Ovary (tissue), 9 donors: ENCODE measurements around the gene RAPGEF4. TPM values are rescaled to one million over a fixed set of nuclear protein-coding genes. Genes with fewer than 3 reads are reported as not detected.

Experiments
- DNase-seq, 5 donors: peaks; one replicate each; pipeline ENCODE4 v3.0.0-alpha.2; 2019 to 2020
- H3K27ac ChIP-seq, 2 donors: fragments of 200-600 bp; one replicate each; pipeline versions ENCODE4 v1.5.1 to v1.8.0; 2019 to 2022
- H3K27me3 ChIP-seq: fragments of 200-600 bp; one replicate; pipeline ENCODE4 v1.8.0; 2022
- H3K36me3 ChIP-seq: fragments of 200-600 bp; sonication (generic); one replicate; pipeline ENCODE4 v1.5.1; 2019
- H3K4me1 ChIP-seq: one replicate; pipeline ENCODE4 v1.8.1; 2013; ENCODE audit warnings: mild to moderate bottlenecking, moderate library complexity; ENCODE audit not compliant: insufficient read depth
- H3K4me3 ChIP-seq: fragments of 200-600 bp; sonication (generic); one replicate; pipeline ENCODE4 v1.5.1; 2017
- H3K9me3 ChIP-seq, 2 donors: fragments of 200-600 bp in 1 of 2; sonication (generic) in 1 of 2; one replicate each; pipeline versions ENCODE4 v1.5.1 to v1.8.1; 2013 to 2019; ENCODE audit warnings: mild to moderate bottlenecking in 1 of 2, moderate library complexity in 1 of 2
- EP300 ChIP-seq: sonication (generic); formaldehyde crosslinking; IDR thresholded peaks from one replicate; pipeline ENCODE4 v1.6.1; 2017; ENCODE audit warnings: antibody characterized with exemption
- POLR2A ChIP-seq: fragments of 450-650 bp; IDR thresholded peaks from one replicate; pipeline ENCODE4 v1.6.1; 2017; ENCODE audit warnings: antibody characterized with exemption, mild to moderate bottlenecking, moderate library complexity
- WGBS, 3 donors: extraction: QIAGEN DNeasy Blood & Tissue Kit in 1 of 3; methylation state at CpG; one replicate each; pipeline versions ENCODE4 v1.1.5 to v1.1.7; 2013 to 2017; 5-methylcytosine and 5-hydroxymethylcytosine counted together
- intact Hi-C, 4 donors: fragments of 100-400 bp; cut with DNase I; formaldehyde crosslinking; loops; one replicate each; pipeline versions ENCODE4 v1.11.0 to v1.15.1; 2022 to 2023
- polyA plus RNA-seq, 2 donors: library from polyadenylated mRNA; stranded (reverse); fragments of 200-250 nt in 1 of 2; fragments of 350-450 nt in 1 of 2; fragmentation: Illumina TruSeq in 1 of 2; extraction: RNeasy Lipid Tissue Mini Kit (QIAGEN cat#74804) in 1 of 2; gene quantifications; one replicate each; pipeline ENCODE4 v1.2.3, GENCODE V29; 2013 to 2014
- total RNA-seq, 7 donors: library from RNA; depleted of rRNA in 2 of 7; stranded (reverse); fragments of >200 nt in 2 of 7; fragmentation: NEBNext Ultra II Directional in 3 of 7; extraction: Animal tissue kit (Norgen Biotek cat#: 25700) in 3 of 7; gene quantifications; one replicate each; pipeline versions ENCODE4 v1.1.0 to v1.2.4, GENCODE V29; 2016 to 2023
- TF ChIP-seq, protein P1 (sequence below), 3 donors: fragments of 450-650 bp in 2 of 3; fragments of 200-600 bp in 1 of 3; IDR thresholded peaks; one replicate each; pipeline versions ENCODE4 v1.5.1 to v1.8.0; 2016 to 2022; ENCODE audit warnings: antibody characterized with exemption in 3 of 3, mild to moderate bottlenecking in 1 of 3
- donor health status: DM: no; HTN: no; CAD: no; lungs with moderate emphysema.
- donor health status: DM: no; HTN: no; CAD: no.
- donor health status: Bipolar disorder and iron deficiency.
- donor health status: DM: yes; HTN: yes; CAD: no.
- donor health status: DM: no; HTN: no; CAD: no.
- donor health status: DM: yes; HTN: yes; CAD: no.

RAPGEF4 gene
- total and polyA plus RNA-seq, 9 donors, result 6.8 to 24.6 (median 8.3) TPM

- WGBS, 3 donors, result 88 to 90% (median 89%) methylated on average over 4 of the region's 4 CpGs
- Histone ChIP-seq H3K9me3 (no peaks in the 10 kb centered on the region), H3K4me1 (no peaks in the 10 kb centered on the region), H3K27ac (no peak overlapping the region), H3K27me3 (no peaks in the 10 kb centered on the region), H3K36me3 (no peaks in the 10 kb centered on the region), H3K4me3 (no peak overlapping the region)
- DNase-seq, result no peak
- intact Hi-C loops, result no loop called here
- TF ChIP-seq, protein P1, sequence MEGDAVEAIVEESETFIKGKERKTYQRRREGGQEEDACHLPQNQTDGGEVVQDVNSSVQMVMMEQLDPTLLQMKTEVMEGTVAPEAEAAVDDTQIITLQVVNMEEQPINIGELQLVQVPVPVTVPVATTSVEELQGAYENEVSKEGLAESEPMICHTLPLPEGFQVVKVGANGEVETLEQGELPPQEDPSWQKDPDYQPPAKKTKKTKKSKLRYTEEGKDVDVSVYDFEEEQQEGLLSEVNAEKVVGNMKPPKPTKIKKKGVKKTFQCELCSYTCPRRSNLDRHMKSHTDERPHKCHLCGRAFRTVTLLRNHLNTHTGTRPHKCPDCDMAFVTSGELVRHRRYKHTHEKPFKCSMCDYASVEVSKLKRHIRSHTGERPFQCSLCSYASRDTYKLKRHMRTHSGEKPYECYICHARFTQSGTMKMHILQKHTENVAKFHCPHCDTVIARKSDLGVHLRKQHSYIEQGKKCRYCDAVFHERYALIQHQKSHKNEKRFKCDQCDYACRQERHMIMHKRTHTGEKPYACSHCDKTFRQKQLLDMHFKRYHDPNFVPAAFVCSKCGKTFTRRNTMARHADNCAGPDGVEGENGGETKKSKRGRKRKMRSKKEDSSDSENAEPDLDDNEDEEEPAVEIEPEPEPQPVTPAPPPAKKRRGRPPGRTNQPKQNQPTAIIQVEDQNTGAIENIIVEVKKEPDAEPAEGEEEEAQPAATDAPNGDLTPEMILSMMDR (IDR thresholded peaks at IDR 0.05), result no peak
- no peak for TF ChIP-seq POLR2A
- no peak for TF ChIP-seq EP300
Observed at GRCh38 chr2:173050684-173051083, 315.0 kb downstream of the RAPGEF4 start.

- intact Hi-C loops, result no loop called here
- Histone ChIP-seq H3K27me3 (no peaks in the 10 kb centered on the region), H3K27ac (no peak overlapping the region), H3K36me3 (no peaks in the 10 kb centered on the region), H3K9me3 (no peaks in the 10 kb centered on the region), H3K4me1 (no peaks in the 10 kb centered on the region), H3K4me3 (no peak overlapping the region)
- TF ChIP-seq, protein P1 (IDR thresholded peaks at IDR 0.05), result no peak
- TF ChIP-seq POLR2A (no peak), EP300 (no peak)
- no peak for DNase-seq
- 84 to 88% (median 85%) methylated on average over 7 of the region's 7 CpGs for WGBS, 3 donors
Observed at GRCh38 chr2:173051463-173052215, 316.0 kb downstream of the RAPGEF4 start.

DNA sequence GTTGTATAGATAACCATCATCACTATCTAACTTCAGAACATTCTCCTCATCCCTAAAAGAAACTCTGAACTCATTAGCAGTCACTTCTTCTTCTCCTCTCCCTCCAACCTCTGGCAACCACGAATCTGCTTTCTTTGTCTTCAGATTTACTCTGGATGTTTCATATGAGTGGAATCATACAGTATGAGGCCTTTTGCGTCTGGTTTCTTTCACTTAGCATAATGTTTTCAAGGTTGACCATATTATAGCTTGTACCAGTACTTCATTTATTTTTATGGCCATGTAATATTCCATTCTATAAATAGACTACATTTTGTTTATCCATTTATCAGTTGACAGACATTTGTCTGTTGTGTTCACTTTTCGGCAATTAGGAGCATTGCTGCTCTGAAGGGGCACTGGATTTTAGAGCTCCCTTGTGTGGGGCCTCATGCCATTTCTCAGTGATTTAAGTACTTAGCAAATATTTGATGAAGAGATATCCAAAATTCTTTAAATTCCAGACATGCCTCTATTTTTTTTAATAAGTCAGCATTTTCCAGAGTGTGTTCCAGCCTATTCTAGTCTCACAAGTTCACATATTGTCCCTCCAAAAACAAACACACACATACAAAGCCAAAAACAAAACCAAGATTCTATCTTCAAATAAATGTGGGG is 317.5 kb downstream of the RAPGEF4 start:
- TF ChIP-seq, protein P1 (IDR thresholded peaks at IDR 0.05), result no peak
- no peak for TF ChIP-seq POLR2A
- TF ChIP-seq EP300, result no peak
- DNase-seq, result no peak
- intact Hi-C loops, result no loop called here
- H3K36me3 ChIP-seq, result no peaks in the 10 kb centered on the region
- H3K9me3 ChIP-seq, result no peaks in the 10 kb centered on the region
- 86 to 88% (median 87%) methylated on average over 3 of the region's 3 CpGs for WGBS, 3 donors
- no peak overlapping the region for H3K4me3 ChIP-seq
- H3K27me3 ChIP-seq, result no peaks in the 10 kb centered on the region
- no peak overlapping the region for H3K27ac ChIP-seq
- no peaks in the 10 kb centered on the region for H3K4me1 ChIP-seq

GRCh38 chr2:173054466-173054865 is 318.8 kb downstream of the RAPGEF4 start:
- no peak for TF ChIP-seq POLR2A
- TF ChIP-seq, protein P1 (IDR thresholded peaks at IDR 0.05), result no peak
- no peak for TF ChIP-seq EP300
- Histone ChIP-seq H3K27me3 (no peaks in the 10 kb centered on the region), H3K4me1 (no peaks in the 10 kb centered on the region), H3K4me3 (no peak overlapping the region), H3K27ac (no peak overlapping the region), H3K9me3 (no peaks in the 10 kb centered on the region), H3K36me3 (no peaks in the 10 kb centered on the region)
- 72 to 76% (median 74%) methylated on average over 3 of the region's 3 CpGs for WGBS, 3 donors
- intact Hi-C loops, result no loop called here
- DNase-seq, result no peak
